ENCODE results near the gene OR14A16. TPM values are rescaled to one million over a fixed set of nuclear protein-coding genes. Genes with fewer than 3 reads are reported as not detected.

Gene OR14A16
- total RNA-seq, 4 donors from 2014 or later: not detected

DNA sequence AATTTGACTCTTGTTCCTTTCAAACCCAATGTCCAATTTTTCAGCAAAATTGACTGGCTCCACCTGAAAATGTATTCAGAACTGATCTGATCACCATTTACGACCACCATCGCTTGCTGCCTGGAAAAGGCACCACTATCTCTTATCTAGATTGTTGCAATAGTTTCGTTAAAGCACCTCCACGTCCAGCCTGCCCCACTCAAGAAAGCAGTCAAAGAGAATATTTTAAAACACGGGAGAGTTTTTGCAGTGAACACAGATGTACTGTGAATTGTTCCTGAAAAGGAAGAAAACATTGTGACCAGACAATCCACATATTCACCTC is 21.7 kb upstream of the OR14A16 start:
- Histone ChIP-seq H3K4me1 (no peaks in the 10 kb centered on the region), H3K27me3 (no peaks in the 10 kb centered on the region), H3K27ac (no peak overlapping the region), H3K4me3 (no peak overlapping the region), H3K36me3 (no peaks in the 10 kb centered on the region), H3K9me3 (peaks cover 0 to 3% (median 0%) of the 10 kb centered on the region in 3 donors)
- DNase-seq: no peak
- no peak for TF ChIP-seq POLR2A (IDR thresholded peaks at IDR 0.05)
- TF ChIP-seq, protein P1, sequence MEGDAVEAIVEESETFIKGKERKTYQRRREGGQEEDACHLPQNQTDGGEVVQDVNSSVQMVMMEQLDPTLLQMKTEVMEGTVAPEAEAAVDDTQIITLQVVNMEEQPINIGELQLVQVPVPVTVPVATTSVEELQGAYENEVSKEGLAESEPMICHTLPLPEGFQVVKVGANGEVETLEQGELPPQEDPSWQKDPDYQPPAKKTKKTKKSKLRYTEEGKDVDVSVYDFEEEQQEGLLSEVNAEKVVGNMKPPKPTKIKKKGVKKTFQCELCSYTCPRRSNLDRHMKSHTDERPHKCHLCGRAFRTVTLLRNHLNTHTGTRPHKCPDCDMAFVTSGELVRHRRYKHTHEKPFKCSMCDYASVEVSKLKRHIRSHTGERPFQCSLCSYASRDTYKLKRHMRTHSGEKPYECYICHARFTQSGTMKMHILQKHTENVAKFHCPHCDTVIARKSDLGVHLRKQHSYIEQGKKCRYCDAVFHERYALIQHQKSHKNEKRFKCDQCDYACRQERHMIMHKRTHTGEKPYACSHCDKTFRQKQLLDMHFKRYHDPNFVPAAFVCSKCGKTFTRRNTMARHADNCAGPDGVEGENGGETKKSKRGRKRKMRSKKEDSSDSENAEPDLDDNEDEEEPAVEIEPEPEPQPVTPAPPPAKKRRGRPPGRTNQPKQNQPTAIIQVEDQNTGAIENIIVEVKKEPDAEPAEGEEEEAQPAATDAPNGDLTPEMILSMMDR (IDR thresholded peaks at IDR 0.05): no peak
- 84 to 85% methylated on average over 5 of the region's 5 CpGs for WGBS, 2 donors
- intact Hi-C loops (cut with DNase I): no loop called here

- Histone ChIP-seq H3K27ac (no peak overlapping the region), H3K9me3 (peaks cover 0 to 3% (median 0%) of the 10 kb centered on the region in 3 donors), H3K36me3 (no peaks in the 10 kb centered on the region), H3K27me3 (no peaks in the 10 kb centered on the region), H3K4me3 (no peak overlapping the region), H3K4me1 (no peaks in the 10 kb centered on the region)
- 68 to 74% methylated on average over 12 of the region's 12 CpGs for WGBS, 2 donors
- no peak for TF ChIP-seq POLR2A (IDR thresholded peaks at IDR 0.05)
- TF ChIP-seq, protein P1 (IDR thresholded peaks at IDR 0.05): no peak
- intact Hi-C loops (cut with DNase I): no loop called here
- no peak for DNase-seq
Observed at GRCh38 chr1:247845011-247845692, 21.2 kb upstream of the OR14A16 start.

DNA sequence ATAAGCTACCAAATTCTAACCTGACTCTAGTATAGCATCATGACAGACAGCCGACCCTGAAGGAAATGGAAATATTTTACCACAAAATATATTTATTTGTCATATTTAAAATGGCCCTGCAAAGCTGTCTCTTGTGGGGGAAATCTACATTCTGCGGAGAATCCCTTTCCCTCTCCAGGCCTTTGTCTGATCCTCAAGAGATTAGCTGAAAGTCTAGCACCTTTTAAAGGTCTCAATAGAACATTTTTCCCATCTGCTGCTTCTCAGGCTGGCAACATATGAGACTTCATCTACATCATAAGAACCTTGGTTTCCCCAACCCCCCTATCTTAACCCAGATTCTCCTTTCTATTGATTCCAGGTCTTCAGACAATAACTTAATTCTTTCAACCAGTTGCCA is 19.5 kb upstream of the OR14A16 start:
- H3K27me3 ChIP-seq: no peaks in the 10 kb centered on the region
- no peak overlapping the region for H3K27ac ChIP-seq
- no peaks in the 10 kb centered on the region for H3K4me1 ChIP-seq
- H3K9me3 ChIP-seq: peaks cover 0 to 3% (median 0%) of the 10 kb centered on the region in 3 donors
- no peak for DNase-seq
- H3K36me3 ChIP-seq: no peaks in the 10 kb centered on the region
- 36 to 42% methylated on average over 2 of the region's 2 CpGs for WGBS, 2 donors
- no peak overlapping the region for H3K4me3 ChIP-seq
- TF ChIP-seq, protein P1 (IDR thresholded peaks at IDR 0.05): no peak
- no peak for TF ChIP-seq POLR2A (IDR thresholded peaks at IDR 0.05)
- intact Hi-C loops (cut with DNase I): no loop called here

DNA sequence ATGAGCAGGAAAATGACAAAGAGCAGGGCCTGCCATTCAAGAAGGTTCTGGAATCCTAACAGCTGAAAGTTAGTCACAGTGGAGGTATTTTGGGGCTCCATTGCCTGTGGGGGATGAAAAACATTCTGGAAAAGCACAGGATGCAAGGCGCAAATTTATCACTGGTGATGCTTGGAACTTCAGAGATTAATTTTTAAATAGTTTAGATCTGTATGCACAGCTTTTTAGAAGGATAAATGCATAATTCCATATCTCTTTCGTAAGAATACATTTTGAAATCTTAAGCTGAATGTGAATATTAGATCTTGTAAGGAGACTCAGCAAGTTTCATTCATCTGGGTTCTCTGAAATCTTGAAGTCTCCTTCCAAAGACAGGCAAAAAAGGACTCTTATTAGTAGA is 17.9 kb upstream of the OR14A16 start, which contains the start of gene OR11L1:
TSS of gene OR11L1 (minus strand) at position 101 of the 400 bp plus-strand sequence. CDS start at position 101, 0 bp downstream.
- Histone ChIP-seq H3K4me3 (no peak within 1 kb of the TSS), H3K27ac (no peak within 1 kb of the TSS), H3K9me3 (peaks cover 0 to 3% (median 0%) of the 10 kb centered on the region in 3 donors), H3K27me3 (no peaks in the 10 kb centered on the region), H3K4me1 (no peaks in the 10 kb centered on the region), H3K36me3 (no peaks in the 10 kb centered on the region)
- WGBS, 2 donors: 83 to 88% methylated on average over 2 of the region's 2 CpGs
- intact Hi-C loops (cut with DNase I): no loop called here
- DNase-seq: no peak
- TF ChIP-seq POLR2A (IDR thresholded peaks at IDR 0.05): no peak
- TF ChIP-seq, protein P1 (IDR thresholded peaks at IDR 0.05): no peak

DNA sequence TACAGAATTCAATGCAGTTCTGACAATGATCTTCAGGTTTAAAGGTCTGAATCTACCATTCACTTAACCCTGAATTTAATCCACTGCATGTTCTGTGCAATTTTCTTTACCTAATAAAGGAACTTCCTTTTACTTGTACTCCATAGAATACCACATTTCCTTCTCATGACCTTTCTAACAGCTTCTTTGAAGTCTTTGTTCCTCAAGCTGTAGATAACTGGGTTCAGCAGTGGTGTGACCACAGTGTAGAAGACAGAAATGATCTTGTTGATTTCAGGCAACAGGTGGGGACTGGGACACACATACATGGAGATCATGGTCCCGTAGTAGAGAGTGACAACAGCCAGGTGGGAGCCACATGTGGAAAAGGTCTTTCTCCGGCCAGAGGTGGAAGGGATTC is 16.9 kb upstream of the OR14A16 start:
- H3K36me3 ChIP-seq: no peaks in the 10 kb centered on the region
- intact Hi-C loops (cut with DNase I): no loop called here

More for the DNA sequence above, 16.9 kb upstream of the OR14A16 start:
- H3K27ac ChIP-seq: no peak overlapping the region
- no peak overlapping the region for H3K4me3 ChIP-seq
- TF ChIP-seq, protein P1 (IDR thresholded peaks at IDR 0.05): no peak
- no peak for TF ChIP-seq POLR2A (IDR thresholded peaks at IDR 0.05)
- DNase-seq: no peak
- H3K4me1 ChIP-seq: no peaks in the 10 kb centered on the region
- H3K9me3 ChIP-seq: peaks cover 0 to 3% (median 0%) of the 10 kb centered on the region in 3 donors
- H3K27me3 ChIP-seq: no peaks in the 10 kb centered on the region
- WGBS, 2 donors: 68 to 75% methylated on average over 2 of the region's 2 CpGs
